Astrocyte of the cerebellum (primary cell): ENCODE measurements around the gene BCL3.

ENCODE experiments used
- DNase-seq: peaks from one replicate; pipeline ENCODE4 v3.0.0-alpha.2; 2011; ENCODE audit warnings: low read depth
- H3K4me3 ChIP-seq: 2 replicates; pipeline ENCODE4 v1.5.1; 2011; ENCODE audit warnings: mild to moderate bottlenecking, low read depth, low read length, moderate library complexity
- in situ Hi-C: cut with HindIII; loops from 2 replicates; pipeline ENCODE4 v1.10.0; 2017; ENCODE audit warnings: low sequenced_read_pairs
- TF ChIP-seq, protein P1 (sequence below): IDR thresholded peaks from 2 replicates; pipeline ENCODE4 v1.5.1; 2012; ENCODE audit warnings: low read length, low read depth, moderate library complexity, mild to moderate bottlenecking; ENCODE audit errors: missing control alignments

Gene BCL3

DNA sequence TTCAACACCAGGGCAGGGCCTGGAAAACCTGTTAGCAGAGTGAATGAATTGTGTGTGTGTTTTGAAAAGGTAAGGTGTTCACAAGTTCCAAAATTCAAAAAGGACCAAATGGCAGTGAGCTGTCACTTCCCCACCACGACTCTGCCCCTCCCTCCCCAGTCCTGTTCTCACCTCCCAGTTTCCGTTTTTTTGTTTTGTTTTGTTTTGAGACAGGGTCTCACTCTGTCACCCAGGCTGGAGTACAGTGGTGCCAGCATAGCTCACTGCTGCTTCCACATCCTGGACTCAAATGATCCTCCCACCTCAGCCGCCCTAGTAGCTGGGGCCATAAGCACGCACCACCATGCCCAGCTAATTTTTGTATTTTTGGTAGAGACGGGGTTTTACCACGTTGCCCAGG is 20.3 kb upstream of the BCL3 start:
- in situ Hi-C loops = no loop called here
- no peak for DNase-seq
- TF ChIP-seq, protein P1, sequence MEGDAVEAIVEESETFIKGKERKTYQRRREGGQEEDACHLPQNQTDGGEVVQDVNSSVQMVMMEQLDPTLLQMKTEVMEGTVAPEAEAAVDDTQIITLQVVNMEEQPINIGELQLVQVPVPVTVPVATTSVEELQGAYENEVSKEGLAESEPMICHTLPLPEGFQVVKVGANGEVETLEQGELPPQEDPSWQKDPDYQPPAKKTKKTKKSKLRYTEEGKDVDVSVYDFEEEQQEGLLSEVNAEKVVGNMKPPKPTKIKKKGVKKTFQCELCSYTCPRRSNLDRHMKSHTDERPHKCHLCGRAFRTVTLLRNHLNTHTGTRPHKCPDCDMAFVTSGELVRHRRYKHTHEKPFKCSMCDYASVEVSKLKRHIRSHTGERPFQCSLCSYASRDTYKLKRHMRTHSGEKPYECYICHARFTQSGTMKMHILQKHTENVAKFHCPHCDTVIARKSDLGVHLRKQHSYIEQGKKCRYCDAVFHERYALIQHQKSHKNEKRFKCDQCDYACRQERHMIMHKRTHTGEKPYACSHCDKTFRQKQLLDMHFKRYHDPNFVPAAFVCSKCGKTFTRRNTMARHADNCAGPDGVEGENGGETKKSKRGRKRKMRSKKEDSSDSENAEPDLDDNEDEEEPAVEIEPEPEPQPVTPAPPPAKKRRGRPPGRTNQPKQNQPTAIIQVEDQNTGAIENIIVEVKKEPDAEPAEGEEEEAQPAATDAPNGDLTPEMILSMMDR = no peak

GRCh38 chr19:44729516-44730033 is 18.9 kb upstream of the BCL3 start:
- H3K4me3 ChIP-seq = no peak overlapping the region
- in situ Hi-C loops = loop anchor here (10.0 kb wide), 1 partner anchor 225 kb away; the partner anchor contains the start of gene CLPTM1
- TF ChIP-seq, protein P1 = no peak
- no peak for DNase-seq

More for the DNA sequence above, 20.3 kb upstream of the BCL3 start:
- no peak overlapping the region for H3K4me3 ChIP-seq

DNA sequence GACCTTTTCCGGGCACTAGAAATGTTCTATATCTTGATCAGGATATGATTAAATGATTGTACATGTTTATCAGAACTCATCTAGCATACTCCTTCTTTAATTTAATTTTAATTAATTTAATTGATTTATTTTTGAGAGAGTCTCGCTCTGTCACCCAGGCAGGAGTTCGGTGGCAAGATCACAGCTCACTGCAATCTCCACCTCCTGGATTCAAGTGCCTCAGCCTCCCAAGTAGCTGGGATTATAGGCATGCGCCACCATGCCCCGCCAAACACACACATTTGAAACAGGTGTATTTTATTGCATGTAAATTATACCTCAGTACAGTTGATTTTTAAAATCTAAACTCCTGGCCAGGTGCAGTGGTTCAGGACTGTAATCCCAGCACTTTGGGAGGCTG is 17.4 kb upstream of the BCL3 start:
- in situ Hi-C loops = loop anchor here (10.0 kb wide), 1 partner anchor 224 kb away; the partner anchor contains the start of gene CLPTM1
- no peak for DNase-seq
- TF ChIP-seq, protein P1 = no peak
- no peak overlapping the region for H3K4me3 ChIP-seq

- TF ChIP-seq, protein P1 = no peak
- no peak for DNase-seq
- in situ Hi-C loops = loop anchor here (10.0 kb wide), 1 partner anchor 223 kb away; the partner anchor contains the start of gene CLPTM1
- H3K4me3 ChIP-seq = no peak overlapping the region
These were observed 16.9 kb upstream of the BCL3 start for GRCh38 chr19:44731622-44732021.

GRCh38 chr19:44732235-44733014 is 16.1 kb upstream of the BCL3 start:
- H3K4me3 ChIP-seq = no peak overlapping the region
- TF ChIP-seq, protein P1 = no peak
- in situ Hi-C loops = loop anchor here (10.0 kb wide), 1 partner anchor 222 kb away; the partner anchor contains the start of gene CLPTM1
- no peak for DNase-seq

- DNase-seq = no peak
- TF ChIP-seq, protein P1 = no peak
These were observed 14.2 kb upstream of the BCL3 start for GRCh38 chr19:44734357-44734756.

More at GRCh38 chr19:44734357-44734756, 14.2 kb upstream of the BCL3 start:
- in situ Hi-C loops = loop anchor here (10.0 kb wide), 1 partner anchor 220 kb away; the partner anchor contains the start of gene CLPTM1
- H3K4me3 ChIP-seq = no peak overlapping the region
